ENCODE data around the gene GZMM. TPM values are rescaled to one million over a fixed set of nuclear protein-coding genes. Genes with fewer than 3 reads are reported as not detected.

The GZMM gene
- total RNA-seq, 6 donors from 2014 or later: 2.3 to 6.1 (median 3.8) TPM; not detected in 2

DNA sequence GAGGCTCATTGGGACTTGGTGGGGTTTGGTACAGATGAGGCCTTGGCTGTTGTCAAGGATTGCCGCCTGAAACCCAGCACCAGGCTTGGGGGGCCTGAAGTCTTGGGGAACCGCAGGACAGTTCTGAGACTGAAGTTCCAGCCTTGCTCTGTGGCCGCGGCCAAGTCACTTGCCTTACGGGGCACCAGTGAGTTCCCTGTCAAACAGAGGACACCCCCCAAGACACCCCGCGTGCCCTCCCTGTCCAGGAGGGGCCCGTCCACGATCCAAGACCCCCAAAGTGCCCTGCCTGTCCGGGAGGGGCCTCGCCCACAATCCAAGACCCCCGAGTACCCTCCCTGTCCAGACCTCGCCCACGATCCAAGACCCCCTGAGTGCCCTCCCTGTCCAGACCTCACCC lies 9.8 kb upstream of the GZMM start:
- no peak for ATAC-seq (ENCODE audit: low FRiP score in 2 of 2)
- Histone ChIP-seq H3K4me1 (peaks cover 28 to 47% (median 33%) of the 10 kb centered on the region in 4 donors), H3K36me3 (peaks cover 9 to 42% (median 30%) of the 10 kb centered on the region in 4 donors), H3K27ac (peak overlapping the region; percentile 79 to 97 (median 90)), H3K9me3 (no peaks in the 10 kb centered on the region), H3K4me3 (peak overlapping the region in 2 of 4 donors; percentile 73 to 100), H3K27me3 (no peaks in the 10 kb centered on the region)
- DNase-seq: peak in 1 of 2 donors; percentile 41
- 71 to 81% methylated on average over 11 to 14 of the region's 14 CpGs for WGBS, 2 donors
- TF ChIP-seq EP300 (IDR thresholded peaks at IDR 0.05) (no peak), POLR2AphosphoS5 (IDR thresholded peaks at IDR 0.05) (no peak), POLR2A (IDR thresholded peaks at IDR 0.05) (no peak)
- TF ChIP-seq, protein P1, sequence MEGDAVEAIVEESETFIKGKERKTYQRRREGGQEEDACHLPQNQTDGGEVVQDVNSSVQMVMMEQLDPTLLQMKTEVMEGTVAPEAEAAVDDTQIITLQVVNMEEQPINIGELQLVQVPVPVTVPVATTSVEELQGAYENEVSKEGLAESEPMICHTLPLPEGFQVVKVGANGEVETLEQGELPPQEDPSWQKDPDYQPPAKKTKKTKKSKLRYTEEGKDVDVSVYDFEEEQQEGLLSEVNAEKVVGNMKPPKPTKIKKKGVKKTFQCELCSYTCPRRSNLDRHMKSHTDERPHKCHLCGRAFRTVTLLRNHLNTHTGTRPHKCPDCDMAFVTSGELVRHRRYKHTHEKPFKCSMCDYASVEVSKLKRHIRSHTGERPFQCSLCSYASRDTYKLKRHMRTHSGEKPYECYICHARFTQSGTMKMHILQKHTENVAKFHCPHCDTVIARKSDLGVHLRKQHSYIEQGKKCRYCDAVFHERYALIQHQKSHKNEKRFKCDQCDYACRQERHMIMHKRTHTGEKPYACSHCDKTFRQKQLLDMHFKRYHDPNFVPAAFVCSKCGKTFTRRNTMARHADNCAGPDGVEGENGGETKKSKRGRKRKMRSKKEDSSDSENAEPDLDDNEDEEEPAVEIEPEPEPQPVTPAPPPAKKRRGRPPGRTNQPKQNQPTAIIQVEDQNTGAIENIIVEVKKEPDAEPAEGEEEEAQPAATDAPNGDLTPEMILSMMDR (IDR thresholded peaks at IDR 0.05): no peak

DNA sequence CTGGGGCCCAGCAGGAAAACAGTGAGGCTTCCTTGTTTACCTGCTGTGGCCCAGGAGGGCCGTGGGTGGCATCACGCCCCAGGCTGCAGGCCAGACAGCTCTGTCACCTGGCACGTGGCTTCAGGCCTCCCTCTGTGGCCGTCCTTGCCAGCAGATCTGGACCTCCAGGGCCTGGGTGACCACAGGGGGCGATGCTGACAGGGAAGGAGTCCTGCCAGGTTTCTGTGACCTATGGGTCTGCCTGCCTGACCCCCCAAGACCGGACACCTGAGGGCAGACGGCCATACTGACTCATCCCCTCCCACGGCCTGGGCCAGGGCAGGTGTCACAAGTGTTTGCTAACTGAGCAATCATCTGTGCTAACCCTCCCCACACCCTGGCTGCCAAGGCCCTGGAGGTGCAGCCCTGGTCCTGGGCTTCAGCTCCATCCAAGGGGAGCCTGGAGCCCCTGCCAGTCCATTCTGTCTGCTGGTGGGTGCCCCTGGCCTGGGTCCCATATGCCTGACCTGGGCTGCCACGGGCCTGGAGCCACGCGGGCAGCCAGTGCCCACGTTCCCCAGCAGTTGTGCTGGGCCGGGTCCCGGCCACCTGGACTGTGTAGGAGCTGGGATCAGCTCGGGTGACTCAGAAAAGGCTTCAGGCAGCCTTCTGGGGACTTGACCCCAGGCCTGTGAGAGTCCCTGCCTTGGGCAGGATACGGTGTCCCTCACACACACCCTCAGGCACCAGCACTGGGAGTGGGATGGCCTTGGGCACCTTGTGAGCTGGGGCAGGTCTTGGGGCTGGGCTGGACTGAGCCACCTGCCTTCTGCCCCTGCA lies 8.6 kb upstream of the GZMM start:
- H3K27ac ChIP-seq: peak overlapping the region in 3 of 4 donors; percentile 22 to 50 (median 32)
- WGBS, 2 donors: 58 to 93% methylated on average over 6 to 13 of the region's 16 CpGs

DNA sequence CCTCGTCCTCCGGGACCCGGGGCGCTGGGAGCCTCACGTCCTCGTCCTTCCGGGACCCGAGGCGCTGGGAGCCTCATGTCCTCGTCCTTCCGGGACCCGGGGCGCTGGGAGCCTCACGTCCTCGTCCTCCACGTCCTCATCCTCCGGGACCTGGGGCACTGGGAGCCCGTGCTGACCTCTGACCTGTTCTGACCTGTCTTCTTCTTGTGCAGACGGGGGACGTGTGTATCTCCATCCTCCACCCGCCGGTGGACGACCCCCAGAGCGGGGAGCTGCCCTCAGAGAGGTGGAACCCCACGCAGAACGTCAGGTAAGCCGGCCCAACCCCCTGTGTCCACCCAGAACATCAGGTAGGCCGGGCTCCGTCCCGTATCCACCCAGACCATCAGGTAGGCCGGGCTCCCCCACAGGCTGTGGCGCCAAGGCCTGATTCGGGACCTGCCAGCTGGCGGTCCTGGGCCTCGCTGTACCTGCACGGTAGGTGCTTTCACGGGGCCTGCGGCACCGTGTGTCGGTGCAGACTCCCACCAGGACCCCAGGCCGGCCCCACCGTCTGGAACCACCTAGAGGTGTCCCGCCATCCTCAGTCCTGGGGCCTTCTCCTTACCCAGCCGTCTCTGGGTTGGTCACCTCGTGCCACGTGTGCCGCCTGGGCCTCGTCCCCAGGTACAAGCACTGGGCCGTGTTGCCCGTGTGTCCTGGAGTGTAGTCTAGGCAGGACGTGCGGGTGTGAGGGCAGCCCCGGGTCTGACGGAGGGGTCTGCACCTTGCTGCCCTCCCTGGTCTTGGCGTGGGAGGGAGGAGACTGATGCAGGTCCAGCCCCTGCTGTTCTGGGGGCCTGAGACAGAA lies 7.6 kb upstream of the GZMM start:
- peaks cover 23 to 39% (median 27%) of the 10 kb centered on the region in 4 donors for H3K4me1 ChIP-seq
- DNase-seq: peak in 1 of 2 donors; percentile 82
- H3K27me3 ChIP-seq: no peaks in the 10 kb centered on the region
- H3K9me3 ChIP-seq: no peaks in the 10 kb centered on the region
- H3K27ac ChIP-seq: peak overlapping the region in 2 of 4 donors; percentile 0 to 54
- no peak for TF ChIP-seq EP300 (IDR thresholded peaks at IDR 0.05)
- TF ChIP-seq, protein P1 (IDR thresholded peaks at IDR 0.05): no peak
- TF ChIP-seq POLR2AphosphoS5 (IDR thresholded peaks at IDR 0.05): no peak
- TF ChIP-seq POLR2A (IDR thresholded peaks at IDR 0.05): no peak
- peaks cover 9 to 55% (median 41%) of the 10 kb centered on the region in 4 donors for H3K36me3 ChIP-seq
- no peak overlapping the region for H3K4me3 ChIP-seq
- no peak for ATAC-seq (ENCODE audit: low FRiP score in 2 of 2)
- 86 to 91% methylated on average over 16 to 55 of the region's 55 CpGs for WGBS, 2 donors

More for the DNA sequence above, 8.6 kb upstream of the GZMM start:
- Histone ChIP-seq H3K36me3 (peaks cover 9 to 48% (median 37%) of the 10 kb centered on the region in 4 donors), H3K4me3 (no peak overlapping the region), H3K4me1 (peaks cover 28 to 47% (median 33%) of the 10 kb centered on the region in 4 donors), H3K27me3 (no peaks in the 10 kb centered on the region), H3K9me3 (no peaks in the 10 kb centered on the region)
- DNase-seq: peak in 1 of 2 donors; percentile 79
- ATAC-seq (ENCODE audit: low FRiP score in 2 of 2): no peak
- TF ChIP-seq POLR2AphosphoS5 (IDR thresholded peaks at IDR 0.05) (no peak), POLR2A (IDR thresholded peaks at IDR 0.05) (no peak), EP300 (IDR thresholded peaks at IDR 0.05) (no peak)
- TF ChIP-seq, protein P1 (IDR thresholded peaks at IDR 0.05): no peak

DNA sequence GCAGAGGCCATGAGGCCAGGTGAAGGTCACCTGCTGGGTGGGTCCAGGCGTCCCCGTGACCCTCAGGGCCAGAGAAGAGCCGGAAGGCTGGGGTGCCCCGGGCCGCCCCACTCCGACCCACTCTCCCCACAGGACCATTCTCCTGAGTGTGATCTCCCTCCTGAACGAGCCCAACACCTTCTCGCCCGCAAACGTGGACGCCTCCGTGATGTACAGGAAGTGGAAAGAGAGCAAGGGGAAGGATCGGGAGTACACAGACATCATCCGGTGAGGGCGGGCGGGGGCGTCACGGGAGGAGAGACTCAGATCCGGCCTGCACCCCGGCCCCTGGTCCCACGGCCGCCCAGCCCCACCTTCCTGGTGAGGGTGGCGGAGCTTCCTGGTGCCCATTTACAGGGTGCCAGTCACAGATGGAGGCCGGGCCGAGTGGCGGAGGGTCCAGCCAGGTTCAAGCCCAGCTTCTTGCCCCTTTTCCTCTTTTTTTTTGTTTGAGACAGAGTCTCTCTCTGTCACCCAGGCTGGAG lies 6.9 kb upstream of the GZMM start:
- Histone ChIP-seq H3K4me3 (no peak overlapping the region), H3K36me3 (peaks cover 15 to 62% (median 48%) of the 10 kb centered on the region in 4 donors), H3K27me3 (no peaks in the 10 kb centered on the region), H3K9me3 (no peaks in the 10 kb centered on the region), H3K27ac (peak overlapping the region in 2 of 4 donors; percentile 0 to 54), H3K4me1 (peaks cover 23 to 39% (median 27%) of the 10 kb centered on the region in 4 donors)
- ATAC-seq (ENCODE audit: low FRiP score in 2 of 2): no peak
- WGBS, 2 donors: 87 to 92% methylated on average over 11 to 26 of the region's 26 CpGs
- TF ChIP-seq POLR2A (IDR thresholded peaks at IDR 0.05) (no peak), POLR2AphosphoS5 (IDR thresholded peaks at IDR 0.05) (peak in 1 of 2 donors; percentile 35), EP300 (IDR thresholded peaks at IDR 0.05) (no peak)
- TF ChIP-seq, protein P1 (IDR thresholded peaks at IDR 0.05): no peak
- peak in 1 of 2 donors; percentile 81 for DNase-seq

All from upper lobe of left lung (tissue), 6 donors.